B cell (primary cell): ENCODE results near the gene TMEM134. TPM values are rescaled to one million over a fixed set of nuclear protein-coding genes. Genes with fewer than 3 reads are reported as not detected.

Experiments
- ATAC-seq: fragments of 200-7000 bp; cut with Tn5 transposase; one replicate; pipeline ENCODE4 v1.10.0; 2021; ENCODE audit warnings: low read depth, mild to moderate bottlenecking, moderate number of reproducible peaks, moderate library complexity
- CTCF ChIA-PET: fragments of 350-600 bp; sonication (Branson Sonifier 250); formaldehyde crosslinking; loops from one replicate; lab custom pipeline; 2021; ENCODE audit warnings: antibody characterized with exemption, inconsistent platforms; lab: Charles Lee
- POLR2A ChIA-PET: fragments of 350-600 bp; sonication (Branson Sonifier 250); formaldehyde crosslinking; loops from one replicate; lab custom pipeline; 2021; ENCODE audit warnings: antibody characterized with exemption; lab: Charles Lee
- DNase-seq: peaks from one replicate; pipeline ENCODE4 v3.0.0; 2013
- H2AFZ ChIP-seq: 2 replicates; pipeline ENCODE4 v1.6.1; 2012; ENCODE audit warnings: mild to moderate bottlenecking, low read depth, low read length; ENCODE audit not compliant: insufficient read depth, poor library complexity, severe bottlenecking
- H3K27ac ChIP-seq, 2 donors: 1 replicate in 1 of 2; 2 replicates in 1 of 2; pipeline ENCODE4 v1.5.1; 2012 to 2013; ENCODE audit warnings: low read length in 2 of 2, mild to moderate bottlenecking in 2 of 2, moderate library complexity in 1 of 2
- H3K27me3 ChIP-seq, 4 experiments: fragments of 200-600 bp in 1 of 4; sonication (generic) in 1 of 4; replicated peaks in 1 of 4; 1 replicate in 2 of 4; 2 replicates in 2 of 4; pipeline versions ENCODE4 v1.6.1 to v1.7.0; 2013 to 2016; ENCODE audit warnings: low read length in 3 of 4, mild to moderate bottlenecking in 2 of 4, mixed read lengths in 1 of 4, moderate library complexity in 1 of 4; ENCODE audit not compliant: insufficient read depth in 4 of 4, control insufficient read depth in 3 of 4; ENCODE audit errors: control extremely low read depth in 1 of 4
- H3K36me3 ChIP-seq, 2 experiments: replicated peaks in 1 of 2; 1 replicate in 1 of 2; 2 replicates in 1 of 2; pipeline versions ENCODE4 v1.6.1 to v1.7.1; 2013; ENCODE audit warnings: low read length in 1 of 2; ENCODE audit not compliant: insufficient read depth in 2 of 2, control insufficient read depth in 1 of 2; ENCODE audit errors: control extremely low read depth in 1 of 2, extremely low read depth in 1 of 2
- H3K4me1 ChIP-seq, 2 donors: fragments of 200-600 bp in 1 of 2; sonication (generic) in 1 of 2; 1 replicate in 1 of 2; 2 replicates in 1 of 2; pipeline versions ENCODE4 v1.5.1 to v1.6.1; 2013 to 2017; ENCODE audit warnings: low read length in 2 of 2; ENCODE audit not compliant: control insufficient read depth in 2 of 2, insufficient read depth in 2 of 2
- H3K4me2 ChIP-seq: replicated peaks from 2 replicates; pipeline ENCODE3; 2012; ENCODE audit warnings: mild to moderate bottlenecking, low read depth, low read length; ENCODE audit not compliant: poor library complexity, severe bottlenecking
- H3K4me3 ChIP-seq, 5 experiments: fragments of 200-600 bp in 1 of 5; sonication (generic) in 1 of 5; 1 replicate in 3 of 5; 2 replicates in 2 of 5; pipeline versions ENCODE4 v1.5.1 to v1.7.0; 2011 to 2016; ENCODE audit warnings: low read length in 4 of 5, mild to moderate bottlenecking in 4 of 5, low read depth in 2 of 5, control low read depth in 1 of 5, moderate library complexity in 1 of 5; ENCODE audit not compliant: insufficient read depth in 1 of 5; ENCODE audit errors: control extremely low read depth in 1 of 5, extremely low read depth in 1 of 5
- H3K79me2 ChIP-seq: fragments of 200-600 bp; sonication (generic); one replicate; pipeline ENCODE4 v1.6.0; 2016; ENCODE audit warnings: low read length; ENCODE audit not compliant: control insufficient read depth, insufficient read depth
- H3K9ac ChIP-seq: fragments of 200-600 bp; sonication (generic); 2 replicates; pipeline ENCODE4 v1.6.1; 2017; ENCODE audit warnings: mild to moderate bottlenecking, low read length, moderate library complexity
- H3K9me3 ChIP-seq, 3 donors: one replicate each; pipeline versions ENCODE4 v1.6.1 to v1.7.1; 2013; ENCODE audit warnings: low read length in 2 of 3; ENCODE audit not compliant: control insufficient read depth in 2 of 3, insufficient read depth in 1 of 3; ENCODE audit errors: control extremely low read depth in 1 of 3
- H4K20me1 ChIP-seq: 2 replicates; pipeline ENCODE4 v1.6.0; 2012; ENCODE audit warnings: mild to moderate bottlenecking, low read length; ENCODE audit not compliant: insufficient read depth, control insufficient read depth, poor library complexity, severe bottlenecking
- H3K27ac Mint-ChIP-seq: one replicate; pipeline ENCODE4 v1.8.0; 2021; ENCODE audit warnings: mixed read lengths
- H3K27me3 Mint-ChIP-seq: one replicate; pipeline ENCODE4 v1.8.0; 2021; ENCODE audit warnings: mixed read lengths
- H3K4me1 Mint-ChIP-seq: one replicate; pipeline ENCODE4 v1.8.0; 2021; ENCODE audit warnings: mixed read lengths
- H3K4me3 Mint-ChIP-seq: one replicate; pipeline ENCODE4 v1.8.0; 2021; ENCODE audit warnings: mixed read lengths
- H3K9me3 Mint-ChIP-seq: one replicate; pipeline ENCODE4 v1.8.0; 2022; ENCODE audit warnings: mixed read lengths; ENCODE audit not compliant: insufficient read depth
- EZH2 ChIP-seq: IDR thresholded peaks from 2 replicates; pipeline ENCODE4 v1.6.1; 2012; ENCODE audit warnings: borderline replicate concordance, low read depth, mild to moderate bottlenecking, moderate library complexity, low read length; ENCODE audit not compliant: insufficient read depth, poor library complexity, severe bottlenecking
- WGBS: methylation state at CpG from one replicate; pipeline ENCODE4 v1.1.5; 2013; ENCODE audit warnings: missing lambda C conversion rate; ENCODE audit not compliant: insufficient coverage; 5-methylcytosine and 5-hydroxymethylcytosine counted together
- intact Hi-C: fragments of 100-400 bp; cut with micrococcal nuclease; formaldehyde crosslinking; loops from one replicate; pipeline ENCODE4 v1.10.0; 2022
- polyA plus RNA-seq: library from polyadenylated mRNA; depleted of rRNA; stranded (reverse); fragments of >200 nt; gene quantifications from 2 replicates; pipeline ENCODE4 v1.2.3, GENCODE V29; 2012
- total RNA-seq, 2 donors: library from RNA; stranded (reverse); fragments of 120-200 nt in 1 of 2; gene quantifications; 1 replicate in 1 of 2; 2 replicates in 1 of 2; pipeline versions ENCODE4 v1.2.3 to v1.2.4, GENCODE V29; 2013 to 2022
- TF ChIP-seq, protein P1 (sequence below): fragments of 200-600 bp; IDR thresholded peaks from one replicate; pipeline ENCODE4 v1.8.0; 2022; ENCODE audit warnings: antibody characterized with exemption, mild to moderate bottlenecking

The TMEM134 gene
- total and polyA plus RNA-seq, 2 donors (not counting 1 experiment from before 2014, with no cell fraction given), result 167 to 197 TPM

DNA sequence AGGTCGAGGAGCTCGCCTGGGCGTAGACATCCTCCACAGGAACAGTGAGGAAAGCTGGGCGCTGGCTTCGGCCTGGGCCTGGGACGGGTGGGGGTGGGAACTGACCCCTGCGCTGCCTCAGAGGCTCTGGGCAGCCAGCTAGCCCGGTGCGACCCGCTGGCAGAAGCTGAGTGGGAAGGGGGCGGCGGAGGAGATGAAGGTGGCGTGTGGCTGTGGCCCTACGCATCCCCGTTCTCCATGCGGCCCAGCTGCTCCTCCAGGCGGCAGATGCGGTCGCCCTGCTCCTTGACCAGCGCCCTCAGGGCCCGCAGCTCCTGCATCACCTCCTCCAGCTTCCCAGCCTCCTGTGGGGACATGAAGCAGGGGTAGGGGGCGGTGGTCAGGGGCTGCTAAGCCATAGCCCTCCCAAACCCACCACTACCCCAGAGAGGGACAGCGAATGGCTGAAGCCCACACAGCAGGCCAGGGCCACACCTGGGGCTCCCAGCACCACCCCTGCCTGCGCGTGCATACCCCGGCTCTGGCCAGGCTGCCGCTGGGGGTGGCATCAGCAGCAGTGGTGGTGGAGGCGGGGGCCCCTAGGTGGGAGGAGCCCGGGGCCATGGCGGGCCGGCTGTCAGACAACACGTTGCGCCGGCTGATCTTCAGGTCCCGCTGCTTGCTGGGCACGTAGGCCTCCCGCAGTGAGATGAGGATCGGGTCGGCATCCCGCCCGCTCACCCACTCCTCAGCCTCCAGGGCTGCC, 30.7 kb downstream of the TMEM134 start:
- H3K9me3 ChIP-seq, result peaks cover 0 to 3% (median 0%) of the 10 kb centered on the region in 3 donors
- TF ChIP-seq, protein P1, sequence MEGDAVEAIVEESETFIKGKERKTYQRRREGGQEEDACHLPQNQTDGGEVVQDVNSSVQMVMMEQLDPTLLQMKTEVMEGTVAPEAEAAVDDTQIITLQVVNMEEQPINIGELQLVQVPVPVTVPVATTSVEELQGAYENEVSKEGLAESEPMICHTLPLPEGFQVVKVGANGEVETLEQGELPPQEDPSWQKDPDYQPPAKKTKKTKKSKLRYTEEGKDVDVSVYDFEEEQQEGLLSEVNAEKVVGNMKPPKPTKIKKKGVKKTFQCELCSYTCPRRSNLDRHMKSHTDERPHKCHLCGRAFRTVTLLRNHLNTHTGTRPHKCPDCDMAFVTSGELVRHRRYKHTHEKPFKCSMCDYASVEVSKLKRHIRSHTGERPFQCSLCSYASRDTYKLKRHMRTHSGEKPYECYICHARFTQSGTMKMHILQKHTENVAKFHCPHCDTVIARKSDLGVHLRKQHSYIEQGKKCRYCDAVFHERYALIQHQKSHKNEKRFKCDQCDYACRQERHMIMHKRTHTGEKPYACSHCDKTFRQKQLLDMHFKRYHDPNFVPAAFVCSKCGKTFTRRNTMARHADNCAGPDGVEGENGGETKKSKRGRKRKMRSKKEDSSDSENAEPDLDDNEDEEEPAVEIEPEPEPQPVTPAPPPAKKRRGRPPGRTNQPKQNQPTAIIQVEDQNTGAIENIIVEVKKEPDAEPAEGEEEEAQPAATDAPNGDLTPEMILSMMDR, result no peak
- no peaks in the 10 kb centered on the region for H3K9me3 Mint-ChIP-seq
- peak overlapping the region; percentile 99 for H3K4me2 ChIP-seq
- no peaks in the 10 kb centered on the region for H3K27me3 ChIP-seq
- H2AFZ ChIP-seq, result no peak overlapping the region
- intact Hi-C loops, result no loop called here
- ATAC-seq, result peak; percentile 16
- H3K4me1 ChIP-seq, result peaks cover 76 to 88% of the 10 kb centered on the region in 2 donors
- H3K9ac ChIP-seq, result peak overlapping the region; percentile 82
- H3K36me3 ChIP-seq, result peaks cover 0 to 29% of the 10 kb centered on the region in 2 experiments
- H3K27ac ChIP-seq, result peak overlapping the region; percentile 68 to 88
- ChIA-PET POLR2A (interaction anchor here (0.7 to 9.5 kb wide), 20 partner anchors 8 to 198 kb away, joined by 3 to 215 read pairs (median 14); partner anchors contain the start of genes AIP, CLCF1, GPR152 and NUDT8), CTCF (interaction anchor here (1.0 to 4.4 kb wide), 13 partner anchors 9 to 87 kb away, joined by 3 to 63 read pairs (median 8); partner anchors contain the start of genes CABP4, GPR152, PPP1CA and TBC1D10C)
- peaks cover 58% of the 10 kb centered on the region for H4K20me1 ChIP-seq
- H3K4me3 ChIP-seq, result peak overlapping the region; percentile 32 to 96 (median 86)
- H3K4me1 Mint-ChIP-seq, result peaks cover 86% of the 10 kb centered on the region
- peak; percentile 60 for DNase-seq
- 68% methylated on average over 21 of the region's 41 CpGs for WGBS
- peak overlapping the region; percentile 88 for H3K4me3 Mint-ChIP-seq
- H3K79me2 ChIP-seq, result peaks cover 67% of the 10 kb centered on the region
- peak overlapping the region; percentile 98 for H3K27ac Mint-ChIP-seq
- H3K27me3 Mint-ChIP-seq, result no peaks in the 10 kb centered on the region

DNA sequence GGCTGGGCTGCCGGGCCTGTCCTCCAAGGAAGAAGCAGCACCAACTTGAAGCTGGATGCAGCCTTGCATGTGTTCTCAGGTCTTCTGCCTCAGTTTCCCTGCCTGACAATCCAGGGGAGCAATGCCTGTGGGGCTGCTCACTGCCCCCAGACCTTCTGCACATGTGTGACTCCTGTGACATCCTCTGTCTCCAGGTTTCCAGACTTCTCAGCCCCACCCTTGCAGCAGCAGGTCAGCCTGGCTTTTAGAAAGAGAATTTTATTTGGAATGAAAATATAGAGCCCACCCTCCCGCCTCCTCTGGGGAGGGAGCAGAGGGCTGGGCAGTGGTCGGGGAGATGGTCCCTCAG, 31.3 kb downstream of the TMEM134 start:
- Histone ChIP-seq H3K79me2 (peaks cover 67% of the 10 kb centered on the region), H3K27ac (peak overlapping the region; percentile 68 to 88), H3K4me1 (peaks cover 73 to 90% of the 10 kb centered on the region in 2 donors), H2AFZ (no peak overlapping the region), H3K4me3 (peak overlapping the region; percentile 32 to 96 (median 86)), H3K36me3 (peaks cover 0 to 35% of the 10 kb centered on the region in 2 experiments), H4K20me1 (peaks cover 64% of the 10 kb centered on the region), H3K27me3 (no peaks in the 10 kb centered on the region), H3K4me2 (peak overlapping the region; percentile 99), H3K9ac (peak overlapping the region; percentile 82), H3K9me3 (peaks cover 0 to 3% (median 0%) of the 10 kb centered on the region in 3 donors)
- 43% methylated on average over 2 of the region's 3 CpGs for WGBS
- intact Hi-C loops, result loop anchor here (1.0 to 2.0 kb wide), 6 partner anchors 17 to 69 kb away; partner anchors contain the start of genes AIP and TMEM134
- Mint-ChIP-seq H3K9me3 (no peaks in the 10 kb centered on the region), H3K27ac (peak overlapping the region; percentile 98), H3K4me1 (peaks cover 89% of the 10 kb centered on the region), H3K27me3 (no peaks in the 10 kb centered on the region), H3K4me3 (peak overlapping the region; percentile 88)
- CTCF ChIA-PET, result interaction anchor here (0.9 to 4.4 kb wide), 18 partner anchors 9 to 87 kb away, joined by 3 to 63 read pairs (median 8); partner anchors contain the start of genes CABP4, GPR152, PITPNM1 and PPP1CA
- no peak for TF ChIP-seq EZH2
- TF ChIP-seq, protein P1, result no peak
- ATAC-seq (no peak), DNase-seq (no peak)
- POLR2A ChIA-PET, result interaction anchor here (0.7 to 9.5 kb wide), 23 partner anchors 8 to 198 kb away, joined by 3 to 215 read pairs (median 11); partner anchors contain the start of genes AIP, ANKRD13D, CABP4 and CLCF1
